CD4-positive, alpha-beta T cell treated with Interleukin-17A for 4 hours (primary cell): Measurements from ENCODE around the gene SPEN.
"Not testable (repeated sequence)": the region's sequence is repeated elsewhere in the genome, so short reads cannot be mapped to it uniquely, and the experiment has no call there.

ENCODE experiments used
- DNase-seq: peaks from one replicate; pipeline ENCODE4 v3.0.0-alpha.2; 2020; ENCODE audit warnings: mixed read lengths

SPEN gene

DNA sequence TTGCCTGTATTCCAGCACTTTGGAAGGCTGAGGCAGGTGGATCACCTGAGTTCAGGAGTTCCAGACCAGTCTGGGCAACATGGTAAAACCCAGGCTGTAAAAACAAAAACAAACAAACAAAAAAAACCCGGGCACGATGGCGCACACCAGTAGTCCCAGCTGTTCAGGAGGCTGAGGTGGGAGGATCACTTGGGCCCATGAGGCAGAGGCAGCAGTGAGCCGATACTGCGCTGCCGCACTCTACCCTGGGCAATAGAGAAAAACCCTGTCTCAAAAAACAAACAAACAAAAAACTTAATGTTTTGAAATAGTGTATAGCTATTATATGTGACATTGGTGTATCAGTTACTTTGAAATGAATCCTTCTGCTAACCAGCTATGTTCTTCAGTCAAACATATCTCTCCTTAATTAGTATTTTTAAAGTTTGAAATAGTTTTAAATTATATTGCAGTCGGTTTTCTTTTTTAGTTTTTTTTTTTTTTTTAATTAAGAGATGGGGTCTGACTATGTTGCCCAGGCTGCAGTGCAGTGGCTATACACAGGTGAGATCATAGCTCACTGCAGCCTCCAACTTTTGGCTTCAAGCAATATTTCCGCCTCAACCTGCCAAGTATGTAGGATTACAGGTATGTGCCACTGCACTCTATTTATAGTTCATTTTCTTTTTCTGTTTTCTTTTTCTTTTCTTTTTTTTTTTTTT, 11.3 kb downstream of the SPEN start:
- DNase-seq = no peak

DNA sequence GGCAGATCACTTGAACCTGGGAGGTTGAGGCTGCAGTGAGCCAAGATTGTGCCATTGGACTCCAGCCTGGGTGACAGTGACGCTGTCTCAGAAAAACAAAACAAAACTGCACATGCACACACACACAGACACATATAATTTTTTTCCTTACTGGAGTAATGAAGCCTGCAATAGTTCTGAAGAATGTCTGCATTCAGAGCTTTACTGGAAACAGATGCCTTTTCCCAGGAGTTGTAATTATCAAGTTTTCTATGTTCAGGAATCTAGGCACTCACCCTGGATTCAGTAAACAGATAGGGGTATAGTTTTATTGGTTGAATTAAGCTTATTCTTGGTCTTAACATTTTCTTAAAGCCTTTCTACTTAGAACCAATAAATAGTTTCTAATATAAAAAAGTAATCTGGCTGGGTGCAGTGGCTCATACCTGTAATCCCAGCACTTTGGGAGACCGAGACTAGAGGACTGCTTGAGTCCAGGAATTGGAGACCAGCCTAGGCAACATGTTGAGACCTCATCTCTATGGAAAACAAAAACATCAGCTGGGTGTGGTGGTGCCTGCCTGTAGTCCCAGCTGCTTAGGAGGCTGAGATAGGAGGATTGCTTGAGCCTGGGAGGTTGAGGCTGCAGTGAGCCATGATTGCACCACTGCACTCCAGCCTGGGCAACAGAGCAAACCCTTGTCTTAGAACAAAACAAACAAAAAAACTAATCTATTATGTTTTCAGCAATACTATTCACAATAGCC, 15.8 kb downstream of the SPEN start:
- no peak for DNase-seq

DNA sequence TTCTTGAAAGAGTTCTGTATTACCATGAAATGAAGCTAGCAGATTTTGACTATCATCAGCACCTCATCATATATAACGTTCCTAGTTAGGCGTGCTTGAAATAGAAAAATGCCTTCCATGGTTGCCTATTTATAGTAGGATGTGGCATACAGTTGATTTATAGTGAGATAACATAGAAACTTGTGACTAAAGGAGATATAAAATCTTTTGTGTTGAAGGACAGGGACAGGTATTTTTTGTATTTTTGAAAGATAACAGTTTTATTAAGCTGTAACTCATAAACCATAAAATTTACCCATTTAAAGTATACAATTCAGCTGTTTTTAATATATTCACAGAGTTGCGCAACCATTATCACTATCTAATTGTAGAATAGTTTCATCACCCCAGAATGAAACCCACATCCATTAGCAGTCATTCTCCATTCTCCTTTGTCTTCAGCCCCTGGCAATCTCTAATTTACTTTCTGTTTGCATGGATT, 19.3 kb downstream of the SPEN start:
- DNase-seq = no peak

DNA sequence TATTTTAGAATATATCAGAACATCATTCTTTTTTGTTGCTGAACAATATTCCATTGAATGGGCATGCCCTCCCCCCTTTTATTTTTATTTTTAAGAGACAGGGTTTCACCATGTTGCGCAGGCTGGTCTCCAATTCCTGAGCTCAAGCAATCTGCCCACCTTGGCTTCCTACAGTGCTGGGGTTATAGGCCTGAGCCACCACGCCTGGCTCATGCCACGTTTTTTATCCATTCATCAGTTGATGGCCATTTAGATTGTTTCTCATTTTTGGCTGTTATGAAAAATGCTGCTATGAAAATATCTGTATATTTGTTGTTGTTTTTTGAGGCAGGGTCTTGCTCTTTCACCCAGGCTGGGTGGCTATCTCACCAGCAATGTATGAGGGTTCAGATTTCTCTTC, 19.8 kb downstream of the SPEN start:
- no peak for DNase-seq

DNA sequence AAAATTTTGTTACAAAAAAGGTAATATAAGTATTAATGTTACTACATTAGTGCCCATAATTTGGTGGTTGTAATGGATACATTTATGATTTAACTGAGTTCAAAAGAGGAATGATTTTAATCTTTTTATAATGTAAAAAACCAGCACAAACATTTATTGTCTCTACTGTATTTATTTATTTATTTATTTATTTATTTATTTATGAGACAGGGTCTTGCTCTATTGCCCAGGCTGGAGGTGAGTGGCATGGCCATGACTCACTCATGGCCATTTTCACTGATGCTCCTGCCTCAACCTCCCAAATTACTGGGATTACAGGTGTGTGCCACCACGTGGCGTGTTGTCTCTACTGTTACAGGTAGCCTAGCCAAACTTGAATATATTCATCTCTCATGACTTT, 21.9 kb downstream of the SPEN start:
- DNase-seq = no peak

DNA sequence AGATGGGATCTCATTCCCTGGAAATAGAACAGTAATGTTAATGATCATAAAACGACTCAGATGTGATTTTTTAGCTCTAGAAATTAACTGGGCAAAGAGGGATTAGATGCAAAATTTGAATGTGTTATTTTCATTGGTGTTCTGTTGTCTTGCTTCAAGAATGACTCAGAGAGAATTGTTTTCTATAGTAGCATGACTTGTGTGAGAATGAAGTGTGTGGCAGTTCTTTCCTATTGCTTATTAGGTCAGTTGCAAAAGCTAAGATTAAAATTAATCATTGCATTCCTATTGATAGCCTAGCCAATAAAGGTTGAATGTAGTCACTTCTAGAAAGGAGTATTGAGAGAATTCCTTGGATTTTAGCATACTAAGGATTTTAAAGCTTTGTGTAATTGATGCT, 22.9 kb downstream of the SPEN start:
- no peak for DNase-seq

DNA sequence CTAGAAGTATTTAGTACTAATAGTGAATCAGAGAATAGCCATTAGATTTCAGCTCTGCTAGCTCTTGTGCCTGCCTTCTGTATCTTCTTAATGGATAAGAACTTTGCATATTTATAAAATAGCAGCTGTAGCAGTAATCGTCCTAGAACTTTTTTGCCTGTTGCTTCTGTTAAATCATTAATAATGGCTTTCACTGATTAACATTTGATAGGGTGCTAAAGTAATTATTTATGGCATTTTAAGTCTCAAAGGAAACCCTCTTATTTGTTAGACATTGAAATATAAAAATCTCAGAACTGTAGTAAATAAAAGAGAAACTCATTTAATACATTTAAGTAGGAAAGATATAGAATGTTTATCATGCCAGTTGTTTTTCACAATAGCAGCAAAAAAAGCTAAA, 27.0 kb downstream of the SPEN start:
- DNase-seq = no peak

DNA sequence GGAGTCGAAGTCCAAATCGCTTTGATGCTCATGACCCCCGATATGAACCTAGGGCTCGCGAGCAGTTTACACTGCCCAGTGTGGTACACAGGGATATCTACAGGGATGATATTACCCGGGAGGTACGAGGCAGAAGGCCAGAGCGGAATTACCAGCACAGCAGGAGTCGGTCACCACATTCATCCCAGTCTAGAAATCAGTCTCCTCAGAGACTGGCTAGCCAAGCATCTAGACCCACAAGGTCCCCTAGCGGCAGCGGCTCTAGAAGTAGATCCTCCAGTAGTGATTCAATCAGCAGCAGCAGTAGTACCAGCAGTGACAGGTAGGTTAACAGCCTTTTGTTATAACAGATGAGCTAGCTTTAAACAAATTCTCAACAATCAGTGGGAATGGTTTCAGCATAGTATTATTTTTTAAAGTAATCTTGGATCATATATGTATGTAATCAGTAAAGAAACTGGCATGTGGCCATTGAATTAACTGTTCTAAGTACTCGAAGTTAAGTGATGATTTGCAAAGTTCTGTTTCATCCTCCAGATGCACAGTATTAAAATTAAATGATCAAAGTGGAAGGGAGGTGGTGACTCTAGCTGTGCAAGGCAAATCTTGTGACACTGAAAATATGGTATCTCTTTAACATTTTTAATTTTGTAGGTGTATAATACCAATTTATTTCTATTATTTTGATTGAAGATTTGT, 29.0 kb downstream of the SPEN start:
- DNase-seq = no peak

DNA sequence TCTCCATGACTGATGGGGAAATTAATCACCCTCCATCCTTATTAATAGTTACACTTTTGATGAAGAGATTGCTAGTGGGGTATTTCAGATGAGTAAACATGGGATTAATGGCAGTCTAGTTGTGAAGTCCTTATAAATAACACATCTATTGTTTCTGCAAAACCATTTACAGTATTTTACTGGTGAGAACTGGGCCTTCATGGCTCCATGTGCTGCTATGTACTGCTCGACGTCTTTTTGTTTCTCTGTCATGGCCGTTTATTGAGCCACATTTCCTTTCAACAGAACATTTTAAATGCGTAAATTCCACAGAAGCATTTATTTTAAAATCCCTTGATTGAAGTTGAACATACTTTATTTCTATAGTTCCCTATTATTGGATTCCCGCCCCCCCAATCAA, 34.5 kb downstream of the SPEN start:
- DNase-seq = no peak

DNA sequence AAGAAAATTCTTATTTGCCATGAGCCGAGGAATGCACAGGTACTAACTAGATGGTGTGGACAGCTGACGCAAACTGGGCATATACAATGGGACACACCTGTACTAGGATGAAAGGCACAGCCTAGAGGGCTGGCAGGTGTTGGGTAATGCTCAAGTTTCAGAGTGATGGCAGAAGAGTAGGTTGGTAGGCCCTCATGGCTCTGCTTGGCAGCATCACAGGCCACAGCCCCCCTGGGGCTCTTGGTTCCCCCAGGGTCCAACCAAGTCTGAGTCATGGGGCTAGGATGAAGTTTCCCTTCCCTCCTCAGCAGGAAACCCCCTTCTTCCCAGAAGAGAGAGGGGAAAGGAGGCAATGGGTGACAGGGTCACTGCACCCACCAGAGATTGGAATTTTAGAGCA, 35.2 kb downstream of the SPEN start:
- DNase-seq = no peak

DNA sequence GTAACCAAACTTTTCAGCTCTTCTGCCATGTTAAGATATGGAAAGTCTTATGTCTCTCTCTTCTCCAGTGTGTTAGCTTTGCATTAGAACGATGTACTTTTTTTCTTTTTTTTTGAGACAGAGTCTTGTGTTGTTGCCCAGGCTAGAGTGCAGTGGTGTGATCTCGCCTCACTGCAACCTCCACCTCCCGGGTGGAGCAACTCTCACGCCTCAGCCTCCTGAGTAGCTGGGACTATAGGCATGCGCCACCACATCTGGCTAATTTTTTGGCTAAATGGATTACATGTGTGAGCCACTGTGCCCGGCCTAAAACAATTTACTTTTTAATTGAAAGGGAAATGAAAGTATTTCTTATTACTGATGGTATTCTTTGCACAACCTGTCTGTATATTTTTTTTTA, 35.8 kb downstream of the SPEN start:
- no peak for DNase-seq

DNA sequence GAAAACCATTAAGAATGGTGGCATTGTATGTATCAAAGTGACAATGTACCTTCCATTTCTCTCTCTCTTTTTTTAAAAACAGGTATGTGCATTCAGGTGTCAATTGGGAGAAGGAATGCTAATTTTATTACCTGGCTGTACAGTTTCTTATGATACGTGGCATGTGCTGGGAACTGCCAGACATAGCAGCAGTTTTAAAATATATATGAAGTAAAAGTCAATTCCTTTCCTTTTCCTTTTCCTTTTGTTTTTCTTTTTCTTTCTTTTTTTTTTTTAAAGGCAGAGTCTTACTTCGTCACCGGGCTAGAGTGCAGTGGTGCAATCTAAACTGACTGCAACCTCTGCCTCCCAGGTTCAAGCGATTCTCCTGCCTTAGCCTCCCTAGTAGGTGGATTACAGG, 37.0 kb downstream of the SPEN start:
- DNase-seq = no peak

DNA sequence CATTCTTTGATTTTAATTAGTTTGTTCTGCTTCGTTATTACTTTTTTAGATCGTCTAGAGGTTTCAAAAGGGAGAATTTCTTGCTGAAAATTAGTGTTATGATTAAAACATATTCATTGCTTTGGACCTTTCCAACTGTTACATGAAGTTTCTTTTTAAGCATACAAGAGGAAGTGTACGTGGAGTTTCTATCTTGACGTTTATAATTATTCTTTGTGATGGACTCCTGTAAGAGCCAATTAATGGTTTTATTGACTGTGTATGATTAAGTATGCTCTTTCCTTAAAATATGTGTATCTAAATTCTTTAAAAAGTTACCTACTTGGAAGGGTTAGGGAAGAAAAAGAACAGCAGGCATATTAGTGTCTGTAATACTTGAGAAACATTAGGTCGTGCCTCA, 37.8 kb downstream of the SPEN start:
- DNase-seq = no peak

DNA sequence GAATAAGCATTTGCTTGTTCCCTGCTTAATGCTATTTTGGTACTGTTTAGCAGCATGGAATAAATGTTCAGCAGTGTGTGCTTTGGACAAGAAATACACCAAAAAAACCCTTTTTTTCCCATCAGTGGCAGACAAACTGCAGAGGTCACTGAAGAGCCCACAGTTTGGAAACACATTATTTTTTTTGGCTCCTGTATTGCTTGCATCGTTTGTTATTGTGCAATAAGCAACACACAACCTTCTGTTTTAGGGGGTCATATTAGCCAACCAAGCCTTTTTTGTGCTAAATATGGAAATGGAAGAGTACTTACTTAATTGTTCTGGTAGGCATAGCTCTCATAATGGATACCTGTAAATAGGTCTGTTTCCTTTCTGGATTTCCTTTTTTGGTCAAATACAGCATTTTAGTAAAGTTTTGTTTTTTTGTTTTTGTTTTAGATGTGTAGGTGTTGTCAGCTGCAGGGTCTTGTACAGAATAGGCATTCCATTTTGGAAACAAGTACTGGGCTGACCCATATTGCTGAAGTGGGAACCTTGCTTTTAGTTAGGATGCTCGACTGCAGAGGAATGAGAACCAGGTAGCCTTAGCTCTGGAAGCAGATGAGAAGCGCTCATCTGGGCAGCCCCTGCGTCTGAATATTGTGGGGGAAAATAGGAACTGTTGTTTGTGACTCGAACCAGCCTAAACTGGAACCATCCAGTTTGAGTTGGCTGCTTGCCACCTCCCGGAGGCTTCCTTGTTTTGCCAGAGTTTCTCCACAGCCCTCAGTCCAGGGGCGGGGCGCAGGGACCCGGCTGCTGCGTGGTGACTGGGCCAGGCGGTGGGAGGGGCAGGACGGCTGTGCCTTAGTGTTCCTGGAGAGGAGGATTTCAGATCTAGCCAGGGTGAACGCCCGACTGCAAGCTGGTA, 38.4 kb downstream of the SPEN start:
- DNase-seq = peak; percentile 47

DNA sequence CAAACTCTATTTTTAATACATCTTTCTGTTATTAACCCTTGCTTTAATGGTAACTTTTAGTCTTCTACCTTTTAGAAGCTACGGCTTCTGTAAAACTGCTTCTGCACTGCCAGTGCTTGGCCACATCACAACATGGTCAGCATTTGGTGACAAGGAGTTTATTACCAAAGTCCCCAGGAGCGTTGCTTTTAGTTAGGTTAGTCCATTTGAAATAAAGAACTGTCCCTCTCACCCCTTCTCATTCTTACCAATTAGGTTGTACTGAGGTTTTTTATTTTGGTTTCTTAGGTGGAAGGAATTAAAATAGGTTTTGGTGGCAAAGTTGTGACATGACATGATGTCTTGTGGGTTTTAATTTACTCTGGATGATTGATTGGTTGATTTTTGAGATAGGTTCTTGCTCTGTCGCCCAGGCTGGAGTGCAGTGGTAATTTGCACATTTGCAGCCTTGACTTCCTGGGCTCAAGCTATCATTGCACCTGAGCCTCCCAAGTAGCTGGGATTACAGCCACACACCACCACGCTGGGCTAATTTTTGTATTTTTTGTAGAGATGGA, 39.2 kb downstream of the SPEN start:
- DNase-seq = no peak

DNA sequence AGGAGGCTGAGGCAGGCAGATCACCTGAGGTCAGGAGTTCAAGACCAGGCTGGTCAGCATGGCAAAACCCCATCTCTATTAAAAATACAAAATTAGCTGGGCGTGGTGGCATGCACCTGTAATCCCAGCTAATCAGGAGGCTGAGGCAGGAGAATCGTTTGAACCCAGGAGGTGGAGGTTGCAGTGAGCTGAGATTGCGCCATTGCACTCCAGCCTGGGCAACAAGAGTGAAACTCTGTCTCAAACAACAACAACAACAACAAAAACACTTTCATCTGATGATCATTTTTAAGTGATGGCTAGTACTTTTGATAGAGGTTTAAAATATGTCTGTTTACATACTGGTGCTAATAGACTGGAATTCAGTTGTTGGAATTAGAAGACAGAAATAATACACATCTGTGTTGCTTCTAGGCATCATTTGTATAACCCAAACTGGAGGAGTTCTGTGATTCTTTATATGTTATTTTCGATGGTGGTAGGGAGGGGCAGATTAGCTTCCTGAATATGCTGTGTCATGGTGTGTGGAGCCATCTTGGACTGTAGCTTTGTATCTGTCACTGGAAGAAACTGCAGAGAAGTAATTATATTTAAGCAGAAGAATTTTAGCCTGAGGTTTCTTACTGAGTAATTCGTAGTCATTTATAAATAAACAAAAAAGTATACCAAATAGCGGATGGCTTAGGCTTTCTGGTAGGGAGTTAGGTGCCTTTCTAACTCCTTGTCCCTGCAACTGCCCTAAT, 45.5 kb downstream of the SPEN start:
- not testable (repeated sequence) for DNase-seq

DNA sequence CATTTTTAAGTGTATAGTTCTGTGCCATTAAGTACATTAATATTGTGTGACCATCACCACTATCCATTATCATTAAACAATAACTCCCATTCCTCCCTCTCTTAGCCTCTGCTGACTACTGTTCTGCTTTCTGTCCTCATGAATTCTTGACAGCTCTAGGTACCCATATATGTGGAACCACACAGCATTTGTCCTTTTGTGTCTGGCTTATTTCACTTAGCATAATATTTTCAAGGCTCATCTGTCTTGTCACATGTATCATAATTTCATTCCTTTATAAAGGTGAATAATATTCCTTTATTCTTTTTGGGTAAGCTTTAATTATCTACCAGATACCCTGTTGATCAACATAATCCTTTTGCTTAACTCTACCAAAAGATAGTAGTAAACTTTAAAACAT, 47.7 kb downstream of the SPEN start:
- no peak for DNase-seq

DNA sequence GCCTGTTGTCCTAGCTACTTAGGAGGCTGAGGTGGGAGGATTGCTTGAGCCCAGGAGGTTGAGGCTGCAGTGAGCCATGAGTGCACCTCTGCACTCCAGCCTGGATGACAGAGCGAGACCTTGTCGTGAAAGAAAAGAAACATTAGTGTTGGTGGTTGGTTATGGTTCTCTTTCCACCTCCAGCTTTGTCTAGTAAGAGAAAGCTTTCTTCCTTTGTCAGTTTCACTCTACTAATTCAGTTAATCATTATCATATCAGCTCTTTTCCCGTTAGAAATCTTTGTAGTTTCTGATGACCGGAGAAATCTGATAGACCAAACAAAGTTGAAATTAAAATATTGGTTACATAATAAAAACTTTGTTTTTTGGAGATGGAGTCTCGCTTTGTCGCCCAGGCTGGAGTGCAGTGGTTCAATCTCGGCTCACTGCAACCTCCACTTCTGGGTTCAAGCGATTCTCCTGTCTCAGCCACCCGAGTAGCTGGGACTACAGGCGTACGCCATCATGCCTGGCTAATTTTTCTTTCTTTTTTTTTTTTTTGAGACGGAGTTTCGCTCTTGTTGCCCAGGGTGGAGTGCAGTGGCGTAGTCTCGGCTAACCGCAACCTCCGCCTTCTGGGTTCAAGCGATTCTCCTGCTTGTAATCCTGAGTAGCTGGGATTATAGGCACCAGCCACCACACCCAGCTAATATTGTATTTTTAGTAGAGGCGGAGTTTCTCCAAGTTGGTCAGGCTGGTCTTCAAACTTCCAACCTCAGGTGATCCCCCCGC, 49.5 kb downstream of the SPEN start:
- DNase-seq = not testable (repeated sequence)

DNA sequence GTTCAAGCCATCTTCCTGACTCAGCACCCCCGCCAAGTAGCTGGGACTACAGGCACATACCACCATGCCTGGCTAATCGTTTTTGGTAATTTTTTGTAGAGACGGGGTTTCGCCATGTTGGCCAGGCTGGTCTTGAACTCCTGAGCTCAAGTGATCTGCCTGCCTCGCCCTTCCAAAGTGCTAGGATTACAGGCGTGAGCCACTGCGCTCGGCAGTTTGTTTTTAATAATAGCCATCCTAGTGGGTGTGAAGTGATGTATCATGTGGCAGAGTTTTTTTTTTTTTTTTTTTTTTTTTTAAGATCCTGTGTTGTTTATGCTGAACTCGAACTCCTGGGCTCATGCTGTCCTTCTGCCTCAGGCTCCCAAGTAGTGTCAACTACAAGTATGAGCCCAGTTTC, 51.8 kb downstream of the SPEN start:
- DNase-seq = no peak

DNA sequence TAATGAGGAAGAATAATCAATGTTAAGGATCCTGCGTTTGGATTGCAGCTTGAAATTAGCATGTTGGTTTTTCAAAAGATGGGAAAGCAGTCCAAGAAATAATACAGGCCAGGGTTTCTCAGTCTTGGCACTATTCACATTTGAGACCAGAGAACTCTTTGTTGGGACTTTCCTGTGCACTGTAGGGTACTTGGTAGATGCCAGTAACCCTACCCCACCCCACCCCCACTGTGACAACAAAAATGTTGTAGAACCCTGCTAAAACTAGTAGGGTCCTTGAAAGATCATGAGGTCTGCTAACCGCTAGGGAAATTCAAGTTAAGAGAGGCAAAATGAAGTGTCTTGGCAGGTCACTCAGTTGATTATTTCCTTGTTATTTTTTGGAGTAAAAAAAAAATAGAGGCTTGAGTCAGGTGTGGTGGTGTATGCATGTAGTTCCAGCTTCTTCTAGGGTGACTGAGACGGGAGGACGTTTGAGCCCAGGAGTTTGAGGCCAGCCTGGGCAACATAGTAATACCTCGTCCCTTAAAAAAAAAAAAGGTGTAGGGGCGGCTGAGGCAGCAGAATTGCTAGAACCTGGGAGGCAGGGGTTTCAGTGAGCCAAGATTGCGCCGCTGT, 53.3 kb downstream of the SPEN start:
- DNase-seq = no peak

DNA sequence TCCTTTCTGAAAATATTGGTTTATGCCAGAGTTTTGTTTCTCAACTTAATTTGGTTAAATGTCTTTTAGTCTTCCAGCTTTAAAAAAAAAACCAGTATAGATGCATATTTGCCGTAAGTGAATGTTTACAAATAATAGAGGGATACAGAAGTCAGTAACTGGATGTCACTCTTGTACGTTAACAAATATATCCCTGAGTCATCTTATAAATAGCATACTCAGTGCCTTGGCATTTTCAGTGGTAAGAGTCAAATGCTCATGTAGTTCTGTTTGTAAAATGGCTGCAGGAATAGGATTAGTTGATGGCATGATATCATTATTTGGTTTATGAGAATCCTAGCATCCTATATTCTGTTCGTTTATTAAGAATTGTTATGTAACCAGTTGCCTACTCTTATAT, 55.4 kb downstream of the SPEN start:
- no peak for DNase-seq
